HepG2 (cell line): Measurements from ENCODE around the gene KLHL40.

ENCODE experiments used
- KDM1A ChIP-seq: IDR thresholded peaks from 2 replicates; pipeline ENCODE4 v1.6.1; 2016; ENCODE audit warnings: missing compliant biosample characterization
- KLF13 ChIP-seq: sonication (generic); formaldehyde crosslinking; IDR thresholded peaks from 2 replicates; pipeline ENCODE4 v1.4.0; 2020; ENCODE audit warnings: mild to moderate bottlenecking, missing genetic modification reagents

- TF ChIP-seq KDM1A (CRISPR knock-in tag) (no peak), KLF13 (CRISPR knock-in tag) (no peak)
Observed at GRCh38 chr3:42682301-42683070, 2.9 kb upstream of the KLHL40 start.
